ENCODE data around the gene INSL3.

Gene INSL3

GRCh38 chr19:17821190-17821589 lies at the start of gene INSL3:
INSL3 (minus strand) TSS chr19:17821519; CDS start chr19:17821506, 13 bp downstream.
- TF ChIP-seq CTCF (conservative IDR thresholded peaks at IDR 0.05) (no peak), ZFX (IDR thresholded peaks at IDR 0.05) (no peak)

GRCh38 chr19:17869114-17869608 lies 47.8 kb upstream of the INSL3 start:
- H3K27ac ChIP-seq: no peak overlapping the region
- no peak for TF ChIP-seq CTCF (conservative IDR thresholded peaks at IDR 0.05)
- TF ChIP-seq ZFX (IDR thresholded peaks at IDR 0.05): no peak

More at GRCh38 chr19:17821190-17821589, at the start of gene INSL3:
- no peak within 1 kb of the TSS for H3K27ac ChIP-seq

- no peak overlapping the region for H3K27ac ChIP-seq
- TF ChIP-seq ZFX (IDR thresholded peaks at IDR 0.05) (no peak), CTCF (conservative IDR thresholded peaks at IDR 0.05) (no peak)
Observed at GRCh38 chr19:17868669-17869068, 47.4 kb upstream of the INSL3 start.

- no peak for TF ChIP-seq CTCF (conservative IDR thresholded peaks at IDR 0.05)
- no peak for TF ChIP-seq ZFX (IDR thresholded peaks at IDR 0.05)
- H3K27ac ChIP-seq: no peak overlapping the region
Observed at GRCh38 chr19:17866964-17867486, 45.7 kb upstream of the INSL3 start.

GRCh38 chr19:17866312-17866963 lies 45.1 kb upstream of the INSL3 start:
- H3K27ac ChIP-seq: no peak overlapping the region; the same call in 1 of the 2 replicates
- TF ChIP-seq CTCF (conservative IDR thresholded peaks at IDR 0.05) (no peak), ZFX (IDR thresholded peaks at IDR 0.05) (no peak)

- H3K27ac ChIP-seq: peak overlapping the region; percentile 8
- no peak for TF ChIP-seq CTCF (conservative IDR thresholded peaks at IDR 0.05)
Observed at GRCh38 chr19:17865364-17866311, 44.3 kb upstream of the INSL3 start.

Measured in C4-2B (cell line).